Measurements from ENCODE around the gene USP5.

DNA sequence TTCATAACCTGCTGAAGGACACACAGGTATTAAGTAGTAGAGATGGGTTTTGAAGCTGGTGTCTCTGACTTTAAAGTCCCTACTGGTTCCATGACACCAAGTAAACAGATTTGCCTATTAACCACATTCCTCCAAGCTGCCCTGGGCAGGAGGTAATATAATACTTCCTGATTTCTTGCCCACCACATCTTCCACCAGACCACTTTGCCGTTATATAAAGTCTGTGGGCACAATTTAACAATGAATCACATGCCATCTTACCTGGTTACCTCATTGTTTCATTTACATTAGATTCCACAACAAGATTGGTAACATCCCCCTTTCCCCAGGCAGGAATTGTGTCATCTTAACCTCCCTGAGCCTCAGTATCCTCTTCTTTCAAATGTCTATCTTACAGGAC, 51.8 kb downstream of the USP5 start:
- TF ChIP-seq, protein P1, sequence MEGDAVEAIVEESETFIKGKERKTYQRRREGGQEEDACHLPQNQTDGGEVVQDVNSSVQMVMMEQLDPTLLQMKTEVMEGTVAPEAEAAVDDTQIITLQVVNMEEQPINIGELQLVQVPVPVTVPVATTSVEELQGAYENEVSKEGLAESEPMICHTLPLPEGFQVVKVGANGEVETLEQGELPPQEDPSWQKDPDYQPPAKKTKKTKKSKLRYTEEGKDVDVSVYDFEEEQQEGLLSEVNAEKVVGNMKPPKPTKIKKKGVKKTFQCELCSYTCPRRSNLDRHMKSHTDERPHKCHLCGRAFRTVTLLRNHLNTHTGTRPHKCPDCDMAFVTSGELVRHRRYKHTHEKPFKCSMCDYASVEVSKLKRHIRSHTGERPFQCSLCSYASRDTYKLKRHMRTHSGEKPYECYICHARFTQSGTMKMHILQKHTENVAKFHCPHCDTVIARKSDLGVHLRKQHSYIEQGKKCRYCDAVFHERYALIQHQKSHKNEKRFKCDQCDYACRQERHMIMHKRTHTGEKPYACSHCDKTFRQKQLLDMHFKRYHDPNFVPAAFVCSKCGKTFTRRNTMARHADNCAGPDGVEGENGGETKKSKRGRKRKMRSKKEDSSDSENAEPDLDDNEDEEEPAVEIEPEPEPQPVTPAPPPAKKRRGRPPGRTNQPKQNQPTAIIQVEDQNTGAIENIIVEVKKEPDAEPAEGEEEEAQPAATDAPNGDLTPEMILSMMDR (conservative IDR thresholded peaks at IDR 0.05; ENCODE audit: low read depth, low read length), result no peak
- TF ChIP-seq EZH2 (IDR thresholded peaks at IDR 0.05; ENCODE audit: low read length, unreplicated experiment) (no peak), EZH2phosphoT487 (IDR thresholded peaks at IDR 0.05; ENCODE audit: borderline replicate concordance, low read length) (no peak)

Measured in PC-3 (cell line).